ENCODE measurements around the gene CLHC1. TPM values are rescaled to one million over a fixed set of nuclear protein-coding genes. Genes with fewer than 3 reads are reported as not detected.

Gene CLHC1
- total RNA-seq, 1 experiment from 2014 or later = 9.2 TPM

- Histone ChIP-seq H2BK15ac (ENCODE audit: low read depth, low read length) (no peak overlapping the region), H4K91ac (ENCODE audit: insufficient read length, low read depth, low read length) (no peak overlapping the region), H3K4me2 (ENCODE audit: insufficient read depth, insufficient read length, low read length) (peak overlapping the region; percentile 99), H4K8ac (replicated peaks; ENCODE audit: insufficient read length, low read depth, low read length) (no peak overlapping the region), H2AK5ac (ENCODE audit: insufficient read length, low read length) (no peak overlapping the region), H3K79me2 (ENCODE audit: insufficient read depth, low read length) (peaks cover 10% of the 10 kb centered on the region), H3K4ac (ENCODE audit: low read depth, low read length) (no peak overlapping the region; the same call in 1 of the 2 replicates), H3K27ac (ENCODE audit: insufficient read length, low read depth, low read length) (peak overlapping the region; percentile 92), H3T11ph (ENCODE audit: low read length) (no peak overlapping the region), H3K79me1 (ENCODE audit: insufficient read depth, low read depth, low read length, poor library complexity, severe bottlenecking) (peaks cover 7% of the 10 kb centered on the region), H3K14ac (ENCODE audit: insufficient read depth, low read length) (peak overlapping the region; percentile 94), H3K56ac (ENCODE audit: insufficient read length, low read depth, low read length) (no peak overlapping the region), H2BK20ac (ENCODE audit: low read depth, low read length, poor library complexity, severe bottlenecking) (no peak overlapping the region), H4K5ac (ENCODE audit: insufficient read length, low read depth, low read length) (no peak overlapping the region), H3K23me2 (ENCODE audit: insufficient read length, low read depth, low read length, poor library complexity, severe bottlenecking) (peaks cover 10% of the 10 kb centered on the region), H2AFZ (ENCODE audit: low read length) (no peak overlapping the region), H2BK120ac (ENCODE audit: low read depth, low read length, poor library complexity, severe bottlenecking) (peak overlapping the region; percentile 84), H4K20me1 (ENCODE audit: control insufficient read depth, insufficient read depth, insufficient read length) (no peaks in the 10 kb centered on the region), H3K9ac (ENCODE audit: extremely low read depth, insufficient read length, low read length) (peak overlapping the region; percentile 82), H3K4me1 (ENCODE audit: insufficient read depth, low read length) (no peaks in the 10 kb centered on the region), H2BK12ac (ENCODE audit: insufficient read length, low read depth, low read length) (no peak overlapping the region), H3K18ac (ENCODE audit: insufficient read length, low read depth, low read length) (peak overlapping the region; percentile 98), H2BK5ac (ENCODE audit: insufficient read length, low read length) (peak overlapping the region; percentile 27), H3K23ac (ENCODE audit: insufficient read length, low read depth, low read length) (no peak overlapping the region), H3K27me3 (ENCODE audit: insufficient read depth, low read length) (no peaks in the 10 kb centered on the region), H3K9me3 (ENCODE audit: control insufficient read depth, low read depth, low read length) (no peaks in the 10 kb centered on the region)
- Mint-ChIP-seq H3K27me3 (ENCODE audit: low read depth) (no peaks in the 10 kb centered on the region; the same call in 1 of the 2 replicates), H3K4me1 (peaks cover 21 to 24% of the 10 kb centered on the region in 2 experiments), H3K36me3 (ENCODE audit: insufficient read depth in 1 of 3, low read depth in 3 of 3) (peaks cover 31 to 56% (median 42%) of the 10 kb centered on the region in 3 experiments), H3K4me3 (peak overlapping the region; percentile 97 to 99), H3K27ac (peak overlapping the region; percentile 99 to 100 (median 100)), H3K9me3 (no peaks in the 10 kb centered on the region; a peak in 1 of 5 replicates)
- WGBS (ENCODE audit: extremely low coverage, insufficient read length, low lambda C conversion rate) = no CpG with 5 or more reads among the region's 13 CpGs
- no peak for DNase-seq
- TF ChIP-seq CTCF (conservative IDR thresholded peaks at IDR 0.05) = no peak
Observed at GRCh38 chr2:55231546-55232083, 478 bp downstream of the CLHC1 start.

All from H9 (cell line).